ENCODE data around the gene PLIN3.
"Not testable (repeated sequence)": the region's sequence is repeated elsewhere in the genome, so short reads cannot be mapped to it uniquely, and the experiment has no call there.

The PLIN3 gene

GRCh38 chr19:4867534-4868285 lies at the start of gene PLIN3:
Gene PLIN3 (minus strand): TSS chr19:4867667. CDS start chr19:4861394, 6,273 bp downstream.
- peak; percentile 85 for DNase-seq

GRCh38 chr19:4916292-4917082 lies 49.0 kb upstream of the PLIN3 start:
- no peak for DNase-seq

GRCh38 chr19:4914736-4915501 lies 47.5 kb upstream of the PLIN3 start:
- DNase-seq = no peak

- DNase-seq = no peak
Observed at GRCh38 chr19:4913996-4914735, 46.7 kb upstream of the PLIN3 start.

- DNase-seq = no peak
Observed at GRCh38 chr19:4911786-4912672, 44.6 kb upstream of the PLIN3 start.

- no peak for DNase-seq
Observed at GRCh38 chr19:4911314-4911713, 43.8 kb upstream of the PLIN3 start.

GRCh38 chr19:4910594-4911281 lies 43.3 kb upstream of the PLIN3 start:
- DNase-seq = peak; percentile 23

- DNase-seq = peak; percentile 89
Observed at GRCh38 chr19:4909897-4910593, 42.6 kb upstream of the PLIN3 start.

GRCh38 chr19:4909156-4909896 lies 41.9 kb upstream of the PLIN3 start, which contains the start of gene UHRF1:
Gene UHRF1 (plus strand): TSS chr19:4909501. CDS start chr19:4910886, 1,385 bp downstream.
- no peak for DNase-seq

GRCh38 chr19:4908781-4909155 lies 41.3 kb upstream of the PLIN3 start:
- no peak for DNase-seq

GRCh38 chr19:4908360-4908759 lies 40.9 kb upstream of the PLIN3 start:
- no peak for DNase-seq

GRCh38 chr19:4906963-4907362 lies 39.5 kb upstream of the PLIN3 start:
- DNase-seq = no peak

GRCh38 chr19:4904481-4904880 lies 37.0 kb upstream of the PLIN3 start:
- no peak for DNase-seq

- no peak for DNase-seq
Observed at GRCh38 chr19:4902796-4903195, 35.3 kb upstream of the PLIN3 start, which contains the start of gene ARRDC5. Gene ARRDC5 (minus strand): TSS chr19:4902896. CDS start chr19:4902825, 71 bp downstream.

GRCh38 chr19:4900879-4901278 lies 33.4 kb upstream of the PLIN3 start:
- DNase-seq = not testable (repeated sequence)

GRCh38 chr19:4897146-4897545 lies 29.7 kb upstream of the PLIN3 start:
- no peak for DNase-seq

GRCh38 chr19:4896372-4896771 lies 28.9 kb upstream of the PLIN3 start:
- DNase-seq = no peak

GRCh38 chr19:4892962-4893361 lies 25.5 kb upstream of the PLIN3 start:
- DNase-seq = not testable (repeated sequence)

GRCh38 chr19:4891066-4891465 lies 23.6 kb upstream of the PLIN3 start:
- no peak for DNase-seq
